ENCODE results near the gene PDE6A.

GRCh38 chr5:149828161-149829011 is 116.2 kb downstream of the PDE6A start:
- no peak for TF ChIP-seq IKZF4 (CRISPR knock-in tag; IDR thresholded peaks at IDR 0.05; ENCODE audit: borderline replicate concordance, low read depth, not compliant biosample characterization)
- TF ChIP-seq FOXJ3 (CRISPR knock-in tag; IDR thresholded peaks at IDR 0.05; ENCODE audit: borderline replicate concordance), result no peak
- TF ChIP-seq, protein P1, sequence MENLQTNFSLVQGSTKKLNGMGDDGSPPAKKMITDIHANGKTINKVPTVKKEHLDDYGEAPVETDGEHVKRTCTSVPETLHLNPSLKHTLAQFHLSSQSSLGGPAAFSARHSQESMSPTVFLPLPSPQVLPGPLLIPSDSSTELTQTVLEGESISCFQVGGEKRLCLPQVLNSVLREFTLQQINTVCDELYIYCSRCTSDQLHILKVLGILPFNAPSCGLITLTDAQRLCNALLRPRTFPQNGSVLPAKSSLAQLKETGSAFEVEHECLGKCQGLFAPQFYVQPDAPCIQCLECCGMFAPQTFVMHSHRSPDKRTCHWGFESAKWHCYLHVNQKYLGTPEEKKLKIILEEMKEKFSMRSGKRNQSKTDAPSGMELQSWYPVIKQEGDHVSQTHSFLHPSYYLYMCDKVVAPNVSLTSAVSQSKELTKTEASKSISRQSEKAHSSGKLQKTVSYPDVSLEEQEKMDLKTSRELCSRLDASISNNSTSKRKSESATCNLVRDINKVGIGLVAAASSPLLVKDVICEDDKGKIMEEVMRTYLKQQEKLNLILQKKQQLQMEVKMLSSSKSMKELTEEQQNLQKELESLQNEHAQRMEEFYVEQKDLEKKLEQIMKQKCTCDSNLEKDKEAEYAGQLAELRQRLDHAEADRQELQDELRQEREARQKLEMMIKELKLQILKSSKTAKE (CRISPR knock-in tag; IDR thresholded peaks at IDR 0.05; ENCODE audit: borderline replicate concordance), result no peak
- TF ChIP-seq, protein P2, sequence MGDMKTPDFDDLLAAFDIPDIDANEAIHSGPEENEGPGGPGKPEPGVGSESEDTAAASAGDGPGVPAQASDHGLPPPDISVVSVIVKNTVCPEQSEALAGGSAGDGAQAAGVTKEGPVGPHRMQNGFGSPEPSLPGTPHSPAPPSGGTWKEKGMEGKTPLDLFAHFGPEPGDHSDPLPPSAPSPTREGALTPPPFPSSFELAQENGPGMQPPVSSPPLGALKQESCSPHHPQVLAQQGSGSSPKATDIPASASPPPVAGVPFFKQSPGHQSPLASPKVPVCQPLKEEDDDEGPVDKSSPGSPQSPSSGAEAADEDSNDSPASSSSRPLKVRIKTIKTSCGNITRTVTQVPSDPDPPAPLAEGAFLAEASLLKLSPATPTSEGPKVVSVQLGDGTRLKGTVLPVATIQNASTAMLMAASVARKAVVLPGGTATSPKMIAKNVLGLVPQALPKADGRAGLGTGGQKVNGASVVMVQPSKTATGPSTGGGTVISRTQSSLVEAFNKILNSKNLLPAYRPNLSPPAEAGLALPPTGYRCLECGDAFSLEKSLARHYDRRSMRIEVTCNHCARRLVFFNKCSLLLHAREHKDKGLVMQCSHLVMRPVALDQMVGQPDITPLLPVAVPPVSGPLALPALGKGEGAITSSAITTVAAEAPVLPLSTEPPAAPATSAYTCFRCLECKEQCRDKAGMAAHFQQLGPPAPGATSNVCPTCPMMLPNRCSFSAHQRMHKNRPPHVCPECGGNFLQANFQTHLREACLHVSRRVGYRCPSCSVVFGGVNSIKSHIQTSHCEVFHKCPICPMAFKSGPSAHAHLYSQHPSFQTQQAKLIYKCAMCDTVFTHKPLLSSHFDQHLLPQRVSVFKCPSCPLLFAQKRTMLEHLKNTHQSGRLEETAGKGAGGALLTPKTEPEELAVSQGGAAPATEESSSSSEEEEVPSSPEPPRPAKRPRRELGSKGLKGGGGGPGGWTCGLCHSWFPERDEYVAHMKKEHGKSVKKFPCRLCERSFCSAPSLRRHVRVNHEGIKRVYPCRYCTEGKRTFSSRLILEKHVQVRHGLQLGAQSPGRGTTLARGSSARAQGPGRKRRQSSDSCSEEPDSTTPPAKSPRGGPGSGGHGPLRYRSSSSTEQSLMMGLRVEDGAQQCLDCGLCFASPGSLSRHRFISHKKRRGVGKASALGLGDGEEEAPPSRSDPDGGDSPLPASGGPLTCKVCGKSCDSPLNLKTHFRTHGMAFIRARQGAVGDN (CRISPR knock-in tag; IDR thresholded peaks at IDR 0.05), result no peak
- TF ChIP-seq RNF219 (CRISPR knock-in tag; IDR thresholded peaks at IDR 0.05), result no peak
- TF ChIP-seq MTA3 (CRISPR knock-in tag; IDR thresholded peaks at IDR 0.05), result no peak
- TF ChIP-seq, protein P3, sequence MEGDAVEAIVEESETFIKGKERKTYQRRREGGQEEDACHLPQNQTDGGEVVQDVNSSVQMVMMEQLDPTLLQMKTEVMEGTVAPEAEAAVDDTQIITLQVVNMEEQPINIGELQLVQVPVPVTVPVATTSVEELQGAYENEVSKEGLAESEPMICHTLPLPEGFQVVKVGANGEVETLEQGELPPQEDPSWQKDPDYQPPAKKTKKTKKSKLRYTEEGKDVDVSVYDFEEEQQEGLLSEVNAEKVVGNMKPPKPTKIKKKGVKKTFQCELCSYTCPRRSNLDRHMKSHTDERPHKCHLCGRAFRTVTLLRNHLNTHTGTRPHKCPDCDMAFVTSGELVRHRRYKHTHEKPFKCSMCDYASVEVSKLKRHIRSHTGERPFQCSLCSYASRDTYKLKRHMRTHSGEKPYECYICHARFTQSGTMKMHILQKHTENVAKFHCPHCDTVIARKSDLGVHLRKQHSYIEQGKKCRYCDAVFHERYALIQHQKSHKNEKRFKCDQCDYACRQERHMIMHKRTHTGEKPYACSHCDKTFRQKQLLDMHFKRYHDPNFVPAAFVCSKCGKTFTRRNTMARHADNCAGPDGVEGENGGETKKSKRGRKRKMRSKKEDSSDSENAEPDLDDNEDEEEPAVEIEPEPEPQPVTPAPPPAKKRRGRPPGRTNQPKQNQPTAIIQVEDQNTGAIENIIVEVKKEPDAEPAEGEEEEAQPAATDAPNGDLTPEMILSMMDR (CRISPR knock-in tag; IDR thresholded peaks at IDR 0.05), result peak; percentile 95
- no peak for TF ChIP-seq ATF7 (IDR thresholded peaks at IDR 0.05)
- TF ChIP-seq ATF7 (CRISPR knock-in tag; IDR thresholded peaks at IDR 0.05), result no peak
- no peak for TF ChIP-seq POLR2A (IDR thresholded peaks at IDR 0.05; ENCODE audit: insufficient read depth in 1 of 2, low read depth in 2 of 2, low read length in 2 of 2)
- TF ChIP-seq ZNF790 (CRISPR knock-in tag; IDR thresholded peaks at IDR 0.05; ENCODE audit: borderline replicate concordance), result no peak
- TF ChIP-seq JUND (CRISPR knock-in tag; IDR thresholded peaks at IDR 0.05), result no peak
- peak; percentile 97 for TF ChIP-seq SMC3 (IDR thresholded peaks at IDR 0.05; ENCODE audit: low read length)
- TF ChIP-seq HCFC1 (IDR thresholded peaks at IDR 0.05; ENCODE audit: low read depth, low read length), result no peak
- no peak for TF ChIP-seq HNRNPLL (IDR thresholded peaks at IDR 0.05; ENCODE audit: low read depth, low read length, poor library complexity, severe bottlenecking)
